Measurements from ENCODE around the gene LRRC71. TPM values are rescaled to one million over a fixed set of nuclear protein-coding genes. Genes with fewer than 3 reads are reported as not detected.

Gene LRRC71
- total RNA-seq, 4 donors from 2014 or later: not detected

DNA sequence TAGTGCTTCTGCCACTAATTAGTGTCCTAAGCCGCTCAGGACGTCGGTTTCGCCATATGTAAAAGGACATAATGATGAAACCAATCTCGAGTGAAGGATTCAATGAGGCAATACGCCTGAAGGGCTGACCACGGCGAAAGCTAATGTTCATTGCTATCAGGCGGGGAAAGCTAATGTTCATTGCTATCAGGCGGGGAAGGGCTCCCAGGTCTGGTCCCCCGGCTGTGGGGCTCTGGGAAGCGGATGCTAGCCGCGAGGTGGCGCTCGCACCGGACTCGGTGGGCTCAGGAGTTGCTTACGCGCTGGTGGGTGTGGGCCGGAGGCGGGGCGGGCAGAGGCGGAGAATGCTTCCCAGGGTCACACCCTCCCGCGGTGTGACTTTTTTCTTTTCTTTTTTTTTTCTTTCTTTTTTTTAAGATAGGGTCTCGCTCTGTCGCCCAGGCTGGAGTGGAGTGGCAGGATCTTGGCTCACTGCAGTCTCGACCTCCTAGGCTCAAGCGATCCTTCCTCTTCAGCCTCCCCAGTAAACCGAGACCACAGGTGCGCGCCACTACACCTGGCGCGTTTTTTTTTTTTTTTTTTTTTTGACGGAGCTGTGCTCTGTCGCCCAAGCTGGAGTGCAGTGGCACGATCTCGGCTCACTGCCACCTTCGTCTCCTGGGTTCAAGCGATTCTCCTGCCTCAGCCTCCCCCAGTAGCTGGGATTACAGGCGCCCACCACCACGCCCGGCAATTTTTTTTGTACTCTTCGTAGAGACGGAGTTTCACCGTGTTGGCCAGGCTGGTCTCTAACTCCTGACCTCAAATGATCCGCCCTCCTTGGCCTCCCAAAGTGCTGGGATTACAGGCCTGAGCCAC, 28.0 kb upstream of the LRRC71 start:
- Histone ChIP-seq H3K27me3 (peaks cover 26% of the 10 kb centered on the region), H3K36me3 (no peaks in the 10 kb centered on the region), H3K4me3 (peak overlapping the region; percentile 46), H3K9me3 (no peaks in the 10 kb centered on the region), H3K4me1 (peaks cover 23% of the 10 kb centered on the region), H3K27ac (peak overlapping the region; percentile 86)
- WGBS: 6% methylated on average over 48 of the region's 48 CpGs
- peak; percentile 94 to 95 for DNase-seq (ENCODE audit: low spot score in 2 of 2)
- TF ChIP-seq CTCF (IDR thresholded peaks at IDR 0.05) (peak; percentile 70 to 84), EP300 (IDR thresholded peaks at IDR 0.05) (no peak)

DNA sequence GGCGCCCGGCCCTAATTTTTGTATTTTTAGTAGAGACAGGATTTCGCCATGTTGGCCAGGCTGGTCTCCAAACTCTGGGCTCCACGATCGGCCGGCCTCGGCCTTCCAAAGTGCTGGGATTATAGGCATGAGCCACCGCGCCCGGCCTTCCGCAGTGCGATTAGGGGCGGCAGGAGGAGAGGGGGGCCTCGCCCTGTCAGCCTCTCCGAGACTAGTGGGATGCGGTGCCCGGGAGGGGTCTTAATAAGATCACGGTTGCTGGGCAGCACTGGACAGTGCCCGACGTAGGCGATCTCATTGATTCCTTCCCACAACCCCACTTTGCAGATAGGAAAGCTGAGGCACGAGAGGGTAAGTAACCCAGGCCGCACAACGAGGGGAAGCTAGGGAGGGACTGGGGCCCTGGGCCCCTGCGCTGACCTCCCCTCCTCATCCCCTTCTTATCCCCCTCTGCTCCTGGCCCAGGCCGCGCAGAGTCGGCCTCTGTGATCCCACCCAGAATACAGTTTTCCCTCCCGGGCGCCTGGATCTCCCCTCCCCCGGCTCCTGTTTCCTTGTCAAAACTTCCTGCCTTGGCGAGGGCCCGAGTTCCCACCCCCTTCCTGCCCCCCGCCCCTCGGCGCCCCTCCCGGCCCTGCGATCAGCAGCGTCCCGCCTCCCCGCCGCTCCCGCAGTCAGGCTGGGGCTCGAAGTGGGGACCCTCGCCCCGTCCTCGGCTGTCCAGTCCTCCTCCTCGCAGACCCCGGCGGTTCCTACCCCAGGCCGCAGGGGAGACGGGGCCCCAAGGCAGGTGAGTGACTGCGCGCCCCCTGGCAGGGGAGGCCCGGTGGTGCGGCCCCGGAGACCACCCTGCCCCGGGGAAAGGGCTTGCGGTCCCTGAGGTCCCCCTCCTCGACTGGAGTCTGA, 27.1 kb upstream of the LRRC71 start, which contains the start of gene PEAR1:
Gene PEAR1, plus strand, starts transcription at position 671 of the 906 bp plus-strand sequence. CDS start 10,209 bp downstream, outside the sequence.
- H3K27me3 ChIP-seq: peaks cover 18% of the 10 kb centered on the region
- H3K36me3 ChIP-seq: no peaks in the 10 kb centered on the region
- no peaks in the 10 kb centered on the region for H3K9me3 ChIP-seq
- WGBS: 21% methylated on average over 42 of the region's 60 CpGs
- DNase-seq (ENCODE audit: low spot score in 2 of 2): no peak
- peak within 1 kb of the TSS; percentile 46 for H3K4me3 ChIP-seq
- TF ChIP-seq POLR2A (IDR thresholded peaks at IDR 0.05) (no peak), POLR2AphosphoS5 (IDR thresholded peaks at IDR 0.05) (no peak), EP300 (IDR thresholded peaks at IDR 0.05) (no peak), CTCF (IDR thresholded peaks at IDR 0.05) (no peak)
- peak within 1 kb of the TSS; percentile 86 for H3K27ac ChIP-seq
- peaks cover 29% of the 10 kb centered on the region for H3K4me1 ChIP-seq

- TF ChIP-seq POLR2A (IDR thresholded peaks at IDR 0.05): no peak
- no peak for TF ChIP-seq POLR2AphosphoS5 (IDR thresholded peaks at IDR 0.05)
- no peak for TF ChIP-seq EP300 (IDR thresholded peaks at IDR 0.05)
- DNase-seq (ENCODE audit: low spot score in 2 of 2): no peak
- Histone ChIP-seq H3K27me3 (peaks cover 12% of the 10 kb centered on the region), H3K9me3 (no peaks in the 10 kb centered on the region), H3K4me3 (peak overlapping the region; percentile 46), H3K27ac (peak overlapping the region; percentile 86), H3K36me3 (no peaks in the 10 kb centered on the region), H3K4me1 (peaks cover 29% of the 10 kb centered on the region)
- 45% methylated on average over 5 of the region's 5 CpGs for WGBS
Observed at GRCh38 chr1:156894001-156894400, 26.4 kb upstream of the LRRC71 start.

GRCh38 chr1:156894711-156895454, 25.5 kb upstream of the LRRC71 start:
- no peak for DNase-seq (ENCODE audit: low spot score in 2 of 2)
- Histone ChIP-seq H3K27me3 (peaks cover 16% of the 10 kb centered on the region), H3K9me3 (no peaks in the 10 kb centered on the region), H3K4me1 (peaks cover 35% of the 10 kb centered on the region), H3K36me3 (no peaks in the 10 kb centered on the region), H3K27ac (peak overlapping the region; percentile 86), H3K4me3 (peak overlapping the region; percentile 46)
- no peak for TF ChIP-seq CTCF (IDR thresholded peaks at IDR 0.05)
- TF ChIP-seq EP300 (IDR thresholded peaks at IDR 0.05): no peak
- no peak for TF ChIP-seq POLR2A (IDR thresholded peaks at IDR 0.05)
- TF ChIP-seq POLR2AphosphoS5 (IDR thresholded peaks at IDR 0.05): no peak
- 67% methylated on average over 4 of the region's 12 CpGs for WGBS

DNA sequence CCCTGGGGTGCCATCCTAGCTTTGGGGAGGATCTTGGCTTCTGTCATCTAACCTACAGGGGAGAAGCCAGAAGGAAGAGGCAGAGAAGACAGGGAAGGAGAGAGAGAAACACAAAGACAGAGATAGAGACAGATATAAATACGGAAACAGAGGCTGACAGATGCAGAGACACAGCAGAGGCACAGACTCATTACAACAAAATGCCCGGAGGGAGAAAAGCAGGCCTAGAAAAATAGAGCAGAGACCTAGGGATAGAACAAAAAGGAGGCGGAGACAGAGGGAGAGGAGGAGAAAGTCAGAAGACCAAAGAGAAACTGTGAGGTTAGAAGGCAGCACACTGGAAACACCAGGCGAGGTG, 25.0 kb upstream of the LRRC71 start:
- H3K27ac ChIP-seq: peak overlapping the region; percentile 86
- H3K4me3 ChIP-seq: peak overlapping the region; percentile 46
- H3K36me3 ChIP-seq: no peaks in the 10 kb centered on the region
- no peak for DNase-seq (ENCODE audit: low spot score in 2 of 2)
- no peaks in the 10 kb centered on the region for H3K9me3 ChIP-seq
- peaks cover 16% of the 10 kb centered on the region for H3K27me3 ChIP-seq
- TF ChIP-seq POLR2A (IDR thresholded peaks at IDR 0.05): no peak
- 78% methylated on average over 4 of the region's 4 CpGs for WGBS
- peaks cover 40% of the 10 kb centered on the region for H3K4me1 ChIP-seq
